PC-3 (cell line): Measurements from ENCODE around the gene INMT. TPM values are rescaled to one million over a fixed set of nuclear protein-coding genes. Genes with fewer than 3 reads are reported as not detected.

Experiments
- ATAC-seq: fragments of 200-7000 bp; cut with Tn5 transposase; 2 replicates; pipeline ENCODE4 v1.9.1; 2020; ENCODE audit warnings: mild to moderate bottlenecking, moderate library complexity
- BruUV-seq: library from RNA; stranded (reverse); fragments of 400-500 nt; replicated peaks from 2 replicates; lab custom pipeline; 2021; lab: Mats Ljungman, UMichigan
- CTCF ChIA-PET: fragments of 300-600 bp; sonication (Branson Sonifier 250); formaldehyde crosslinking; loops from one replicate; lab custom pipeline; 2022; ENCODE audit warnings: antibody characterized with exemption; lab: Charles Lee
- POLR2A ChIA-PET: fragments of 300-600 bp; sonication (Branson Sonifier 250); formaldehyde crosslinking; loops from one replicate; lab custom pipeline; 2022; ENCODE audit warnings: antibody characterized with exemption; ENCODE audit not compliant: unreplicated experiment; lab: Charles Lee
- DNase-seq: peaks from one replicate; pipeline ENCODE4 v3.0.0-alpha.2; 2015
- H2AFZ ChIP-seq: fragments of 300-600 bp; sonication (generic); 2 replicates; pipeline ENCODE4 v1.6.0; 2016; ENCODE audit warnings: antibody characterized with exemption, low read length
- H3F3A ChIP-seq: fragments of 300-600 bp; sonication (generic); one replicate; pipeline ENCODE4 v1.6.0; 2017; ENCODE audit warnings: antibody characterized with exemption, low read length, control low read depth, mild to moderate bottlenecking; ENCODE audit not compliant: unreplicated experiment
- H3K27ac ChIP-seq: fragments of 300-600 bp; sonication (generic); 2 replicates; pipeline ENCODE4 v1.5.1; 2016; ENCODE audit warnings: mild to moderate bottlenecking, low read length
- H3K27me3 ChIP-seq: fragments of 300-600 bp; sonication (generic); 2 replicates; pipeline ENCODE4 v1.6.1; 2016; ENCODE audit warnings: low read length, mixed read lengths
- H3K36me3 ChIP-seq: fragments of 300-600 bp; sonication (generic); 2 replicates; pipeline ENCODE4 v1.6.1; 2016; ENCODE audit warnings: low read depth, mixed run types, low read length, mixed read lengths
- H3K4me1 ChIP-seq: fragments of 300-600 bp; sonication (generic); 2 replicates; pipeline ENCODE4 v1.5.1; 2016; ENCODE audit warnings: low read length; ENCODE audit not compliant: insufficient read depth
- H3K4me2 ChIP-seq: fragments of 300-600 bp; sonication (generic); 2 replicates; pipeline ENCODE4 v1.6.0; 2016; ENCODE audit warnings: low read length
- H3K4me3 ChIP-seq: fragments of 300-600 bp; sonication (generic); 2 replicates; pipeline ENCODE4 v1.5.1; 2016; ENCODE audit warnings: mild to moderate bottlenecking, low read length, mixed read lengths
- H3K79me2 ChIP-seq: fragments of 300-600 bp; sonication (generic); 2 replicates; pipeline ENCODE4 v1.6.1; 2017; ENCODE audit warnings: low read length, mixed read lengths
- H3K9ac ChIP-seq: fragments of 300-600 bp; sonication (generic); 2 replicates; pipeline ENCODE4 v1.6.0; 2016; ENCODE audit warnings: mild to moderate bottlenecking, low read length
- H3K9me2 ChIP-seq: fragments of 300-600 bp; sonication (generic); replicated peaks from 2 replicates; pipeline ENCODE4 v1.6.1; 2016; ENCODE audit warnings: mixed run types, low read length, mixed read lengths
- H3K9me3 ChIP-seq: fragments of 300-600 bp; sonication (generic); 2 replicates; pipeline ENCODE4 v1.6.1; 2016; ENCODE audit warnings: low read length, mixed read lengths
- H4K20me1 ChIP-seq: fragments of 300-600 bp; sonication (generic); 2 replicates; pipeline ENCODE4 v1.6.1; 2016; ENCODE audit warnings: low read length, mixed read lengths
- CTCF ChIP-seq: fragments of 300-600 bp; sonication (generic); conservative IDR thresholded peaks from 2 replicates; pipeline ENCODE4 v1.5.1; 2017; ENCODE audit warnings: antibody characterized with exemption, low read depth, mild to moderate bottlenecking, low read length
- EZH2 ChIP-seq: fragments of 300-600 bp; sonication (generic); IDR thresholded peaks from one replicate; pipeline ENCODE4 v1.6.1; 2017; ENCODE audit warnings: antibody characterized with exemption, mild to moderate bottlenecking, low read length; ENCODE audit not compliant: unreplicated experiment
- EZH2phosphoT487 ChIP-seq: fragments of 300-600 bp; sonication (generic); IDR thresholded peaks from 2 replicates; pipeline ENCODE4 v1.6.1; 2018; ENCODE audit warnings: mild to moderate bottlenecking, antibody characterized with exemption, low read length, borderline replicate concordance
- intact Hi-C: fragments of 100-400 bp; cut with micrococcal nuclease; formaldehyde crosslinking; loops from 2 replicates; pipeline ENCODE4 v1.9.0; 2023
- total RNA-seq: library from RNA; depleted of rRNA; stranded (reverse); fragments of >200 nt; gene quantifications from 2 replicates; pipeline ENCODE4 v1.2.3, GENCODE V29; 2014

INMT gene
- total RNA-seq, 1 experiment from 2014 or later: not detected

DNA sequence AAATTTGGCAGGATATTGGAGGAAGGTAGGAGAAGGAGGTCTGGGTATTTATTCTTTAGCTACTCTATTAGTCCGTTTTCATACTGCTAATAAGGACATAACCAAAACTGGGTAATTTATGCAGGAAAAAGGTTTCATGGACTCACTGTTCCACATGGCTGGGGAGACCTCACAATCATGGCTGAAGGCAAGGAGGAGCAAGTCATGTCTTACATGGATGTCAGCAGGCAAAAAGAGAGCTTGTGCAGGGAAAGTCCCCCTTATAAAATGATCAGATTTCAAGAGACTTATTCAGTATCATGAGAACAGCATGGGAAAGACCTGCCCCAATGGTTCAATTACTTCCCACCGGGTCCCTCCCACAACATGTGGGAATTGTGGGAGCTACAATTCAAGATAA is 1.9 kb upstream of the INMT start:
- no peaks in the 10 kb centered on the region for H3K4me1 ChIP-seq
- no peaks in the 10 kb centered on the region for H3F3A ChIP-seq
- H3K4me2 ChIP-seq: no peak overlapping the region
- no peak overlapping the region for H3K4me3 ChIP-seq
- CTCF ChIA-PET: no interaction called here
- H3K9me3 ChIP-seq: no peaks in the 10 kb centered on the region
- H3K9me2 ChIP-seq: no peaks in the 10 kb centered on the region
- no peaks in the 10 kb centered on the region for H4K20me1 ChIP-seq
- no peak overlapping the region for H3K27ac ChIP-seq
- no peak for TF ChIP-seq CTCF
- TF ChIP-seq EZH2phosphoT487: no peak
- TF ChIP-seq EZH2: no peak
- no TSS peak for BruUV-seq
- DNase-seq: no peak
- no peak overlapping the region for H3K9ac ChIP-seq
- no peak overlapping the region for H2AFZ ChIP-seq
- H3K36me3 ChIP-seq: no peaks in the 10 kb centered on the region
- ATAC-seq: no peak
- POLR2A ChIA-PET: no interaction called here
- H3K79me2 ChIP-seq: no peaks in the 10 kb centered on the region
- intact Hi-C loops: no loop called here
- no peaks in the 10 kb centered on the region for H3K27me3 ChIP-seq

GRCh38 chr7:30750683-30751650 is 968 bp upstream of the INMT start:
- CTCF ChIA-PET: no interaction called here
- no peak overlapping the region for H2AFZ ChIP-seq

More at GRCh38 chr7:30750683-30751650, 968 bp upstream of the INMT start:
- Histone ChIP-seq H3K4me1 (no peaks in the 10 kb centered on the region), H3K36me3 (no peaks in the 10 kb centered on the region), H3K4me3 (no peak overlapping the region), H3F3A (no peaks in the 10 kb centered on the region), H3K4me2 (no peak overlapping the region), H3K9ac (no peak overlapping the region), H3K9me2 (no peaks in the 10 kb centered on the region), H3K27ac (no peak overlapping the region), H3K27me3 (no peaks in the 10 kb centered on the region), H3K79me2 (no peaks in the 10 kb centered on the region), H3K9me3 (no peaks in the 10 kb centered on the region), H4K20me1 (no peaks in the 10 kb centered on the region)
- BruUV-seq: no TSS peak
- TF ChIP-seq CTCF: no peak
- no peak for TF ChIP-seq EZH2phosphoT487
- TF ChIP-seq EZH2: no peak
- no peak for DNase-seq
- POLR2A ChIA-PET: no interaction called here
- intact Hi-C loops: no loop called here
- no peak for ATAC-seq
